ENCODE measurements around the gene SH2D4B.

The SH2D4B gene

DNA sequence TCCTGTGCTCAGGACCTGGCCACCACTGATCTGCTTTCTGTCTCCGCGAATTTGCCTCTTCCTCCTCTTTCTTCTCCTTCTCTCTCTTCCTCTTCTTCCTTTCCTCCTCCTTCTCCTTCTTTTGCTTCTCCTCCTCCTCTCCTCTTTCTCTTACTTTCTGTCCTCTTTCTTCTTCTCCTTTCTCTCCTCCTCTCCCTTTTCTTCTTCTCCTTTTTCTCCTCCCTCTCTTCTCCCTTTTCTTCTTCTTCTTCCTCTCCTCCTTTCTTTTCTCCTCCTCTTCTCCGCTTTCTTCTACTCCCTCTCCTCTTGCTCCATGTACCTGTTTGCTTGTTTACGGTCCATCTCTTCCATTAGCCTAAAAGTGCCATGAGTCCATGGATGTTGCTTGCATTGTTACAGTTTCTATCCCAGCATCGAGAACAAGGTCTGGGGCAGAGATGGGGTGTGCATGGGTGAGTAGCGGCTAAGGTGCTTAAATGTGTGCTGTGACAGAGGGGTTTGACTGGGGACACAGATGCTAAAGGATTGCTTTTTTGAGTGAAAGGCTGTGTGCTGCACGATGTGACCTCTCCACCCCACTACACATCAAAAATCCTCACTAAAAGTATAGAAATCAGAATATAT lies 7.7 kb downstream of the SH2D4B start:
- no peak for DNase-seq

DNA sequence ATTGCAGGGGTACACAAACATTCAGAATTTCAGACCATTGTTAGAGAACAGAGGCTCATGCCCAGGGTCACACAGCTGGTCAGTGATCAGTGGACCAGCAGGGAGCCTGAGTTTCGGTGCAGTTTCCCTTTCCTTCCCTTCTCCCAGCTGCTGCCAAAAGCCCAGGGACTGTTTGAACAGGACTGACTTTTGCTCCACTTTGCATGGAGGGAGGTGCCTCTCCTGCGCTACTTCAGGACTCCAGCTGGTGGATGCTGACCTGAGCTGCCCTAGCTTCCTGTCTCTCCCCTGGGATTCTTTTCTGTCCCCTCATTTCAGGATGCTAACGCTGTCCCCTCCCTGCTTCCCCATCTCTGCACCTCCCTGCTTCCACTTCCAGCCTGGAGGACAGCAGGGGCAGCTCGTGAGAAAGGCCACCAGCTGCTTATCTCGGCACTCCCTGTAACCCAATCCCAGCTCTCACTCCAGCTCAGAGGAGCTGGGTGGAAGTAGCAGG lies 14.5 kb downstream of the SH2D4B start:
- peak; percentile 32 for DNase-seq

- DNase-seq = no peak
Observed at GRCh38 chr10:80553436-80553835, 15.7 kb downstream of the SH2D4B start.

DNA sequence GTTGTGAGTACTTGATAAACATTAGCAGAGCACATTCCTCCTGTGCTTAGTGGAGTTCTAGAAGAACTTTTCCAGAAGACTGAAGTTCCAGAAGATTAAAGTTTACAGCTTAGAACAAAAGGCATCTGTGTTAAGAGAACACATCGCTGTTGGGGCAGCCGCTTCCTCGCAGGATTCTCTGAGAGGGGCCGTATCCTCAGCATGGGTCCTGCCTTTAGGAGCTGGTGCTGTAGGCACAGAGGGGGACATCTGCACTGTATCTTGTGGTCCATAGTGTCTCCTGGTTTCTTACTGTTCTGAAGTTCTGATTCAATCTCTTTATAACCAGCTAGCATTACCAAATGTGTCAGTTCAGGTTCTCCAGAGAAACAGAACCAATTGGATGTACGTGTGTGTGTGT lies 16.3 kb downstream of the SH2D4B start:
- DNase-seq = no peak

- no peak for DNase-seq
Observed at GRCh38 chr10:80555415-80555814, 17.7 kb downstream of the SH2D4B start.

GRCh38 chr10:80561950-80562349 lies 24.2 kb downstream of the SH2D4B start:
- no peak for DNase-seq

DNA sequence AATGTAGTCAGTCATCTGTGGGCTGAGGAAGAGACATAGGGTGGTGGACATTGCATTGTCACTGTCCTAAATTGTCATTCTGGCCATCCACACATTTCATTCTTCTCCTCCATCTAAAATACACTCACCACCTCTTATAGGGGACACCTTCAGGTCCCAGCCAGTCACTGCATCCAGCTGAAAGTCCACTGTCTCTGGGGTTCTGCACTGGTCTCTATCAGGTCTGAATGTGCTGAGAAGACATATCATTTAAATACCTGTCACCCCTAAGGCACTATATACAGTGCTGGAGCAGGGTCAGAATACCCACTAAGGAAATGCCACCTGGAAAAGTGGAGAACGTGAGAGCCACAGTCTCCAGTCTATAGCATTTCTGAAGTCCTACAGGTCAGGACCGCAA lies 29.6 kb downstream of the SH2D4B start:
- DNase-seq = no peak

DNA sequence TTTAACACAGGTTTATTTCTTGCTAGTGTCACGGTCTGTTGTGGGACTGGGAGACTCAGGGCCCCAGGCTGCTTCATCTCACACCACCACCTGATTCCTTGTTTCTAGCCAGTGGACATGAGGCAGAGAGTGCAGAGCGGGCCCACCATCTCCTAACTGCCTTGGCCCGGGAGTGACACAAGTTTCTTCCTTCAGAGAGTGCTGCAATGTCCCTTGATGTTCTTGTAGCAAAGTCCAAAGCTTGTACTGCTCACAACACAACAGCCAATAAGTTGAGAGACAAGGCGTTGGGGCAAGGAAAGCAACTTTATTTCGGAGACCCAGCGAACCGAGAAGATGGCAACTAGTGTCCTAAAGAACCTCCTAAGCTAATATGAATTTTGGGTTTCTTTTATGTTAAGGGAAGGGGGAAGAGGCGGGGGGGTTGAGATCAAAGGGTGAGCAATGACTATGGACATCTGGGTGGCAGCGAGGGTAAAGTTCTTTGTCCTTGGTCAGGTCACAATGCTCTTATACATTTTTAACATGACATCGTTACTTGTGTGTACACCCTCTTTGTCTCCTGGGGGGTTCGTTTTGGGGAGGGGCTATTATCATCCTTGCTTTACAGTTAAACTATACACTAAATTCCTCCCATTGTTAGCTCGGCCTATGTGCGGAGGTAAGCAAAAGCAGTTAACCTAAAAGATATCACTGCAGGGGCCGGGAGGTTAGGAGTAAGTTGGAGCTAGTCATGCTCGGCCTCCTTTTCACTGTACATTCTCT lies 31.6 kb downstream of the SH2D4B start:
- no peak for DNase-seq

DNA sequence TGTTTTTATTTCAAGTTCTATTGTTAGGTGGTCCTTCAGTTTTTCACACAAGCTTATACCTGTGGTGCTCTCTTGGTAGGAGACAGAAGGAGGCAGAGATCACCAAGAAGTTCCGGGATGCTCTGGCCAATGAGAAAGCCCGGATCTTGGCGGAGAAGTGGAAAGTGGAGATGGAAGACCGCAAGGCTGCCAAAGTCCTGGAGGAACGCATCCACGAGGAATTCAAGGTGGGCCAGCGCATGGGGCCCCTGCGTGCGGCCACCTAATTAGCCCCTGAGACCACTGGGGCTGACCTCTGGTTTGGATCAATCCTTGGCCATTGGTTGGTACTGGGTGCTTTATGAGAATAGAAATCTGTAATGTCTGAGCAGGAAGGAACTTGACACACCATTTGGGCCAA lies 33.6 kb downstream of the SH2D4B start:
- no peak for DNase-seq

- DNase-seq = no peak
Observed at GRCh38 chr10:80579181-80579763, 41.6 kb downstream of the SH2D4B start.

- no peak for DNase-seq
Observed at GRCh38 chr10:80579849-80580637, 42.3 kb downstream of the SH2D4B start.

- DNase-seq = peak; percentile 67
Observed at GRCh38 chr10:80580638-80581468, 43.2 kb downstream of the SH2D4B start.

GRCh38 chr10:80581469-80581835 lies 43.8 kb downstream of the SH2D4B start:
- no peak for DNase-seq

DNA sequence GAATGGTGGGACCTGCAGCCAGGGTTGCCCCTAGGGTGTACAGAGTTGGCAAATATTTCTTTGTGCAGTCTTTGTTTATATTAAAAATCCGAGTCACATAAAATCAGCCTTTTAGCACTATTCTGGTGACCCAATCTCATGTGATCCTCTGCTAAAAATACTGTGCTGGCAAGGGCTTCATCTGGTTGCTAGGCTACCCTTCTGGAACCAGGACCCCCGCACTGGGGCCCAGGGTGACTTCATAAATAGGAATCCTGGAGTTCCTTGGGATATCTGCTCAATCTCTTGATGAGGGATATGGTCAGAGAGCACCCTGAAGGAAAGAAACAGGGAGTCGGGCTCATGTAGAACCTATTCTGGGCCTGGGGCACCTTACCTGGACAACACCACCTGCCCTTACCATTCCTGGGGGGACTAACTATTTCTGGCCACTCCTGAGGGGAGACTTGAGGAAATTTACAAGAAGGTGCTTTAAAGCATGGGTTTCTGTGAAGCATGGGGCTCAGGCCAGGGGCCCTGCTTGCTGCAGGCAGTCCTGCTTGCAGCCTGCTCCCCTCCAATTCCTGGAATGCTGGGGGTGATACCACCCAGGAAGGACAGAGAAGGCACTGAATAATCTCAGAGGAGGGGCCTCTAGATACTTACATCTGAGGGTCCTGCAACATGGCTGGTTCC lies 44.7 kb downstream of the SH2D4B start:
- DNase-seq = peak; percentile 52

DNA sequence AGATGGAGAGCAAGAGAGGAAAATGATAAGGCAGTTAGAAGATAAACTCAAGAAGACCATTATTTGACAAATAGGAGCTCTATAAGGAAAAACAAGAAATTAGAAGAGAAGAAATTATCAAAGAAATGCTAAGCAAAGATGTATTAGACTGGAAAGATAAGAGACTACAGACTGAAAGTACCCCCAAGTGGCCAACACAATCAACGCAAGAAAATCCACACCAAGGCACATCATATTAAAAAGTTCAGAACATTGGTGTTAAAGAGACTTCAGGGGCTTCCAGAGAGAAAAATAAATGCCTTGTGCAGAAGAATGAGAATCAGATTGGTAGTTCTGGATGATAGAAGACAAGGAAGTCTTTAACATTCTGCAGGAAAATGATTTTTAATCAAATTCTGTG lies 46.0 kb downstream of the SH2D4B start:
- DNase-seq = no peak

DNA sequence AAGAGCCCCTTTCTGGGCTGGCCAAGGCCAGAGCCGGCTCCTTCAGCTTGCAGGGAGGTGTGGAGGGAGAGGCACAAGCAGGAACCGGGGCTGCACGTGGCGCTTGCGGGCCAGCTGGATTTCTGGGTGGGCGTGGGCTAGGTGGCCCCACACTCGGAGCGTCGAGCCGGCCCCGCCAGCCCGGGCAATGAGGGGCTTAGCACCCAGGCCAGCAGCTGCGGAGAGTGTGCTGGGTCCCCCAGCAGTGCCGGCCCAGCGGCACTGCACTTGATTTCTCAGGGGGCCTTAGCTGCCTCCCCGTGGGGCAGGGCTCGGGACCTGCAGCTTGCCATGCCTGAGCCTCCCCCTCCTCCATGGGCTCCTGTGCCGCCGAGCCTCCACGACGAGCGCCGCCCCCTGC lies 48.1 kb downstream of the SH2D4B start:
- DNase-seq = no peak

DNA sequence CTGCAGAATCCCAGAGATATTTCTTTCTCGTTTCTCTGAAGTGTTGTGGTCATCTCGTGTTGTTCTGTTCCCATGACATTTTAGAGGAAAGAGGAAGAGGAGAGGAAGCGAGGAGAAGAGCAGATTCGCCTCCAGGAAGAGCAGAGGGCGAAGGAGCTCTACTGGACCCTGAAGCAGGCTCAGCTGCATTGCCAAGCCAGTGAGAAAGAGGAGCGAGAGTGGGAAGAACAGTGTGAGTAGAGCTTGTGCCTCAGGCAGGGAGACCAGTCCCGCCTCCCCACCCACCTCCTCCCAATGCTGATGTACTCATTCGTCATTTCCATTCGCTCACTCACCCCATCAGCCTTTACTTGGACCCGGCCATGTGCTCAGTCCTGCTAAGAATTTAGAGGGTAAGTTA lies 50.8 kb downstream of the SH2D4B start:
- DNase-seq = no peak

GRCh38 chr10:80589726-80590373 lies 52.1 kb downstream of the SH2D4B start:
- no peak for DNase-seq

GRCh38 chr10:80590585-80591125 lies 53.0 kb downstream of the SH2D4B start:
- no peak for DNase-seq

DNA sequence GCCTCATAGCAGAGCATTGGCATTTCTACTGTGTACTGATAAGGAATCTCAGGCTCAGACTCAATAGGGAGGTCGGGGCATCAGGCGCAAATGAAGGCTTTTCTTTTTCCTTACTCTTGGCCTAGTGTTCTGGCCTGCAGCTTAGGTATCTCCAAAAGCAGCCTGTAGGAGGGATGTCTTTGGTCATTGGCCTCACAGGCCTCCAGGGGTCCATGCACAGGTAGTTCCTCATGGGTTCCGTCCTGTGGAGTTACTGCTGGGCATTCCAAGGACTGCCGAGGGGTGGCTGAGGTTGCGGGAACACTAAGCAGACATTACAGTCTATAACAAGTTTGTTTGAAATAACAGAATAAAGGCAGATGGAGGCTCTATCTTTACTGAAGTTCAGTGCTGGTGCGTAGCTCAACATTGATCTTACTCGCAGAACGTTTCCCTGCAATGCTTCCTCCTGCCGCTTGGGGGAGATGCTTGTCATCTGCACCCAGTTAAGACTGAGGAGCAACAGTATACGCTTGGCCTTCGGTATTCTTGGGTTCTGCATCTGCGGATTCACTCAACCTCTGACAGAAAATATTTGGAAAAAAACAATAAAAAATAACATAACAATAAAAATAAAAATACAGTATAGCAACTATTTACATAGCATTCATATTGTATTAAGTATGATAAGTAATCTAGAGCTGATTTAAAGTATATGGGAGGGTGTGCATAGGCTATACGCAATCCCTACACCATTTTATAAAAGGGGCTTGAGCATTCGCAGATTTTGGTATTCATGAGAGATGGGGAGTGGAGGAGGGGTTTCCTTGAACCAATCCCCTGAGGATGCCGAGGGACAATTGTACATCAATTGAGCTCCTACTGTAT lies 58.9 kb downstream of the SH2D4B start:
- no peak for DNase-seq
